ENCODE results near the gene HOXD9.

DNA sequence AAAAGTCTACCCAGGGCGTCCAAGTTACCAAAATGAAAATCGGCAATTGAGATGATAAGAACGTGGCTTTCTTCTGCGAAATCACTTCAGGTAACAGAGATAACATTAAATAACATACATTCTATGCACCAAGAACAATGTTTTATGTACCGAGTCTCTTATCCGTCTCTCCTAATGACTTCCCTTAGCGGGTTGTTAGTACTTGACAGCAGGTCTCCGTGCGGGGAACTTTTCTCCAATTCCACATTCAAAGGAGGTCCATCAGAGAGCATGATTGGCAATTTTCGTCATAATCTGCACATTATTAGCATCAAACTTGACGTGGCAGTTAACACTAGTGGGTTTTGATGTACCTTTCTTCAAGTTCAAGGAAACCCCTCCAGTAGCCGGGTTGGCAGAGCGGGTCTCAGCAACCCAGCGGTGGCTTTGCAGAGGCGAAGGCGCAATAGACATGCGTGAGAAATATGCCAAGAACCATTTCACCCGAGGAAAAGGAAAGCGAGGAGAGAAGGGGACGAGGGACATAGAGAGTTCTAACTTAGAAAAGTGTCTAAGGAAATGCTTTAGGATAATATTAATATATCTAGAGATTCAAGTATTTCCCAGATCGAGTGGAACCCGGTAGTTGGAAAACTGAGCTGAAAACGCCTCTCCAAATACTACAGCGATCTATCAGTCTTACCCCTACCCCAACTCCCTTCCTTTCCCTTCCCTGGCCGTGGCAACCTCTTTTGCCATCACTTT is 43.8 kb upstream of the HOXD9 start:
- TF ChIP-seq, protein P1, sequence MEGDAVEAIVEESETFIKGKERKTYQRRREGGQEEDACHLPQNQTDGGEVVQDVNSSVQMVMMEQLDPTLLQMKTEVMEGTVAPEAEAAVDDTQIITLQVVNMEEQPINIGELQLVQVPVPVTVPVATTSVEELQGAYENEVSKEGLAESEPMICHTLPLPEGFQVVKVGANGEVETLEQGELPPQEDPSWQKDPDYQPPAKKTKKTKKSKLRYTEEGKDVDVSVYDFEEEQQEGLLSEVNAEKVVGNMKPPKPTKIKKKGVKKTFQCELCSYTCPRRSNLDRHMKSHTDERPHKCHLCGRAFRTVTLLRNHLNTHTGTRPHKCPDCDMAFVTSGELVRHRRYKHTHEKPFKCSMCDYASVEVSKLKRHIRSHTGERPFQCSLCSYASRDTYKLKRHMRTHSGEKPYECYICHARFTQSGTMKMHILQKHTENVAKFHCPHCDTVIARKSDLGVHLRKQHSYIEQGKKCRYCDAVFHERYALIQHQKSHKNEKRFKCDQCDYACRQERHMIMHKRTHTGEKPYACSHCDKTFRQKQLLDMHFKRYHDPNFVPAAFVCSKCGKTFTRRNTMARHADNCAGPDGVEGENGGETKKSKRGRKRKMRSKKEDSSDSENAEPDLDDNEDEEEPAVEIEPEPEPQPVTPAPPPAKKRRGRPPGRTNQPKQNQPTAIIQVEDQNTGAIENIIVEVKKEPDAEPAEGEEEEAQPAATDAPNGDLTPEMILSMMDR (IDR thresholded peaks at IDR 0.05; ENCODE audit: low read depth, low read length), result no peak
- TF ChIP-seq EZH2phosphoT487 (IDR thresholded peaks at IDR 0.05; ENCODE audit: low read depth), result no peak
